HG02938 (cell line): ENCODE data around the gene ATOX1.
A peak's percentile ranks its signal among the peaks of the same experiment; 100 is the strongest.
"Not testable (repeated sequence)": the region's sequence is repeated elsewhere in the genome, so short reads cannot be mapped to it uniquely, and the experiment has no call there.

Experiments used
- ATAC-seq: cut with Tn5 transposase; IDR thresholded peaks from one replicate; pipeline ENCODE4 v1.9.1; 2021; ENCODE audit warnings: mild to moderate bottlenecking, moderate library complexity; ENCODE audit not compliant: unreplicated experiment

The ATOX1 gene

GRCh38 chr5:151734064-151734408, 24.4 kb downstream of the ATOX1 start:
- no peak for ATAC-seq

- no peak for ATAC-seq
These were observed 24.9 kb downstream of the ATOX1 start for GRCh38 chr5:151733358-151734063.

- no peak for ATAC-seq
These were observed 28.1 kb downstream of the ATOX1 start for GRCh38 chr5:151730381-151730780.

GRCh38 chr5:151729597-151729996, 28.8 kb downstream of the ATOX1 start:
- ATAC-seq, result not testable (repeated sequence)

GRCh38 chr5:151724360-151724759, 34.1 kb downstream of the ATOX1 start:
- ATAC-seq, result no peak

GRCh38 chr5:151722546-151722945, 35.9 kb downstream of the ATOX1 start:
- no peak for ATAC-seq

- ATAC-seq, result no peak
These were observed 36.5 kb downstream of the ATOX1 start for GRCh38 chr5:151721812-151722391.

GRCh38 chr5:151721087-151721646, 37.3 kb downstream of the ATOX1 start:
- ATAC-seq, result peak; percentile 83

GRCh38 chr5:151720215-151720614, 38.2 kb downstream of the ATOX1 start:
- no peak for ATAC-seq

GRCh38 chr5:151719228-151720000, 39.0 kb downstream of the ATOX1 start:
- no peak for ATAC-seq

- no peak for ATAC-seq
These were observed 39.8 kb downstream of the ATOX1 start for GRCh38 chr5:151718646-151719045.

- no peak for ATAC-seq
These were observed 40.3 kb downstream of the ATOX1 start for GRCh38 chr5:151718153-151718552.

- ATAC-seq, result no peak
These were observed 41.0 kb downstream of the ATOX1 start for GRCh38 chr5:151717416-151717815.

- no peak for ATAC-seq
These were observed 49.2 kb downstream of the ATOX1 start for GRCh38 chr5:151709109-151709735.

GRCh38 chr5:151708126-151708525, 50.3 kb downstream of the ATOX1 start:
- no peak for ATAC-seq

GRCh38 chr5:151707567-151707966, 50.9 kb downstream of the ATOX1 start:
- no peak for ATAC-seq

GRCh38 chr5:151706906-151707305, 51.5 kb downstream of the ATOX1 start:
- no peak for ATAC-seq

- ATAC-seq, result no peak
These were observed 54.7 kb downstream of the ATOX1 start for GRCh38 chr5:151703780-151704179.

- ATAC-seq, result peak; percentile 84
These were observed 55.2 kb downstream of the ATOX1 start for GRCh38 chr5:151703227-151703626.

GRCh38 chr5:151700820-151701219, 57.6 kb downstream of the ATOX1 start:
- ATAC-seq, result no peak

- ATAC-seq, result peak; percentile 35
These were observed 58.1 kb downstream of the ATOX1 start for GRCh38 chr5:151700296-151700695.
